Activated T-cell treated with anti-CD3 and anti-CD28 coated beads for 48 hours (primary cell): ENCODE results near the gene ASIC5.
"Not testable (repeated sequence)": the region's sequence is repeated elsewhere in the genome, so short reads cannot be mapped to it uniquely, and the experiment has no call there.

Source experiments
- DNase-seq: peaks from one replicate; pipeline ENCODE4 v3.0.0-alpha.2; 2020; ENCODE audit warnings: low read depth

ASIC5 gene

DNA sequence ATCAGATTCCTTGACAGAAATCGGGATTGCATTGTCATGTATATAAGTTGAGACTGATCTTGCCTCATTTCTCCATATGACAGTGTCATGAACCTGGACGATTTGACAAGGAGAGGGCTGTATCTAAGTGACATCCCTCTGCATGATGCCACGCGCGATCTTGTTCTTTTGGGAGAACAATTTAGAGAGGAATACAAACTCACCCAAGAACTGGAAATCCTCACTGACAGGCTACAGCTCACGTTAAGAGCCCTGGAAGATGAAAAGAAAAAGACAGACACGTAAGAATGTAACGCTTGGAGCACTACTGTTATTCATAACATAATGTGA lies 66.3 kb downstream of the ASIC5 start:
- DNase-seq: no peak

DNA sequence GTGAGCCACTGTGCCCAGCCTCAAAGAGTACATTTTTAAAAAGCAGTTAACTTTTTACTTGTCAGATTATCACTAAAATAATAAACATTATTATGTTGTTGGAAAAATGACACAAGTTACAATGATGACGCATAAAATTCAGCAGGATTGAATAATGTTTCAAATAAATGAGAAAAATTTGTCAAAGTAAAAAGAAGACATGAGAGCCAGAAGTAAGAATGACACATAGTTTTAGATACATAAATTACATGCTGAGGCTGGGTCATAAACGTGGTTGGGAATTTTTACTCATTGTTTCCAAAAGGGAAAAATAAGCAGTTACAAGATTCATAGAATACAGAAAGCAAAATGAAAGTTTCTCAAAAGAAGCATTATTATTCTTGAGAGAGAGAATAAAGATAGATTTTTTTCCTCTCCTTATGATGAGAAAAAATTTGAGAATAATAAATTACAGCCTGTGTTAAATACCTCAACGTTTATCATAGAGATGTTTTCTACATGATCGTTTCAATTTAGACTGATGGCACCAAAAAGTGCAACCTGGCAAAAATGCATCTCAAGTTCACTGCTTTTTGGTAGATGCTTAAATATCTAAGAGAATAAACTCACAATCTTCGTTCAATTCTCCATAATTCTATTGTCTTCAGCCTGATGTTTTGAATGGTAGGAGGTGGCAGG lies 66.8 kb downstream of the ASIC5 start:
- no peak for DNase-seq

DNA sequence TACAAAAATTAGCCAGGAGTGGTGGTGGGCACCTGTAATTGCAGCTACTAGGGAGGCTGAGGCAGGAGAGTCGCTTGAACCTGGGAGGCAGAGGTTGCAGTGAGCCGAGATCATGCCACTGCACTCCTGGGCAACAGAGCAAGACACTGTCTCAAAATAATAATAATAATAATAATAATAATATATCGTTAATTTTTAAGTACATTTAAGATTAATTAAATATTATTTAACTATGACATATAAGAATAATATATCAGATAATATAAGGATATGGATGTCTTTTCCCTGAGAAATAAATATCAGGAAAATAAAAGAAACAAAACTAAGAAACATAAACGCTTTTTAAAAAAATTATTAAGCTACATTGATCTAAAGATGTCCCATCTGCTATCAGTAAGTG lies 68.5 kb downstream of the ASIC5 start:
- not testable (repeated sequence) for DNase-seq

DNA sequence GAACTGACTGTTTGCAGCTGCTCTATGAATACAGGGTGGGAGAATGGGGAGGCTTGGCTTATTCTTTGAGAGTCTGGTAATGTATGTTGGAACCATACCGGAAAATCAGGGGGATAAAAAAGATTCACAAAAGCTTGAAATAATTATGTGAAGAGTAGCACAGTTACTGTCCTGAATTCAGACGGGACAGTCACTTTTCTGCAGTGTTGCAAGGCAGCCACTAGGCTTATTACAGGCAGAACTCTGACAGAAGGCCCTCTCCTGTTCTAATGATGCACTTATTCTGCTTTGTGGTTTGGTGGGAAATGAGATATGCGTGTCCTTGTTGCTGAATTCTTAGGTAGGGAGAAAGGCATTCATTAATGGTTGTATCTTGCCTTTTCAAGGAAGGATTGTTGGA lies 70.1 kb downstream of the ASIC5 start:
- no peak for DNase-seq

DNA sequence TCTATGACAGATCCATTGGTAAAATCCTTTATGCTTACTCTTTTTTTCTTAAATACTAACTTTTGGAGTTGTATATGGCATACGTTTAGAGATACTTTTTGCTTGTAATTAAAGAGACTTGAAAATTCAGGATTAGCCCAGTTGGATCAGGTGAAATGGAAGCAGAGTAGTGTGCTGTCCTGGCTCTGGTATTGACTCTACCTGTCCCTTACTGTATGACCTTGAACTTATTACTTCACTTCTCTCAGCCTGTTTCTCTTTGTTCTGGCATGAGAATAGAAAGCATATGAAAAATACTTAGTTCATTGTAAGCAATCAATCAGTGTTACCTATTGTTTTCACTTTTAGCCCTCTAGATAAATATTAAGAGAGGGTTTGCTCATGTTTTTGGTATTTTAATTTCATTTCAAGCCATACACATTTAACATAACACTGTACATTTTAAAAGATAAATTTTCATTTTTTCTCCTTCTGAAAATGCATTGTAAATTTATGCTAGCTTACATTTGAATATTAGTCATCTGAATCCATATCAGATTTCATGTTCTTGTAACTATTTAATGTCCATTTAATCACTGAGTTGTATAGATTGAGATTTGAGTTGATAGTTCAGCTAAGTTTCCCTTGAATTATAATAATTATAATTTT lies 71.4 kb downstream of the ASIC5 start:
- no peak for DNase-seq

DNA sequence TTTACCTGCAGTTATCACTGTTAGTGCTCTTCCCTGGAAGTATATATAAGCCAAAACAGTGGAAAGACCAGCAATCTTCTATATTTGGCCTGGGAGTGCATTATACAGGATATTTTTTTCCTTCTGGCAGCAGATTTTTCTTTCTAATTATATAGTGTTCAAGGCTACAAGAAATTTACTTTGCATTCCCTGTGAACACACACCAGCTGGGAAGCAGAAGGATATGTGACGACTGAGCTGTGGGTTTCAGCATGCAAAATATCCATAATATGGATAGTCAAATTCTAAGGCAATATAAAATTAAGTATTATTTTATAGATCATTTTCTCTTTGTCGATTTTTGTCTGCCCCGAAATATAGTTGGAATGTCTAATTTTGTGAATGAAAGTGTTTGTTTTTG lies 76.1 kb downstream of the ASIC5 start:
- no peak for DNase-seq

DNA sequence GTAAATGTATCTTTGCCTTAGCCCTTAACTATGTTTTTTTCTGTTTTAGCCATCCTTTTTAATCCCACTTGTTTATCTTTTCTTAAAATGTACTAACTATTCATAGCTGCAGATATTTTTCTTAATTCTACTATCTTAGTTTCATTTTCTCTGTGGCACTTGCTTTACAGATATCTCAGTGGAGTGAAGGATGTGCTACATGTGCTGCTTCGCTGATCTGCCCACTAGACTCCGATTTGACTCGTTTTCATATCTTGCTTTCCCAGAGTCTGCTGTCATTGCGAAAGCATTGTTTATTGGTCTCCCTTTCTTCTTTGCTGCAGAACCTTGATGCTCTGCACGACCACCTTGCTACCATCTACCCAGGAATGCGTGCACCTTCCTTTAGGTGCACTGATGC lies 76.7 kb downstream of the ASIC5 start:
- no peak for DNase-seq

DNA sequence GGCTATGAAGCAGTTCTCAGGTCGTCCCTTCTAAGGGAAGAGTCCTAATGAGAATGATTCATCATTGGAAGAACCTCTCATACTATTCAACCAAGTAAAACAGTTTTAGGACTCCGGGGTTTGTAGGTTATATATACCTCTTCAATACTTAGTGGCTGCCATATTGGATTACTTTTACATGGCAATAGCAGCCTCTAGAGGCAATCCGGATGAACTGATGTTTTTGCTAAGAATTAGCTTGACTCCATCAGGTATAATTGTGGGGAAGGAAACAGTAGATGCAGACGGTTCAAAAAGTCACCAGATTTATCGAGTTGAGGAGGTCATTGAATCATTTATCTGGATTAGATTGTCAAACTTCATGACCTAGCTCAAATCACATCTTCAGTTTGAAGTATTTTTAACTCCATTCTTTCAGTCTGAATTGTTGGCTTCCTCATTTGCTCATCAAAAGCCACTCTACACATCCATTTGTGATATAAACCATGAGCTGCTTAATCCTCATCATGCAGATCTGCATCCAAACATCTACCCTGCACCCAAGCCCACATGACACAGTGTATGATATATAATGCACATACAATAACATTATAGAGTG lies 78.9 kb downstream of the ASIC5 start:
- no peak for DNase-seq

DNA sequence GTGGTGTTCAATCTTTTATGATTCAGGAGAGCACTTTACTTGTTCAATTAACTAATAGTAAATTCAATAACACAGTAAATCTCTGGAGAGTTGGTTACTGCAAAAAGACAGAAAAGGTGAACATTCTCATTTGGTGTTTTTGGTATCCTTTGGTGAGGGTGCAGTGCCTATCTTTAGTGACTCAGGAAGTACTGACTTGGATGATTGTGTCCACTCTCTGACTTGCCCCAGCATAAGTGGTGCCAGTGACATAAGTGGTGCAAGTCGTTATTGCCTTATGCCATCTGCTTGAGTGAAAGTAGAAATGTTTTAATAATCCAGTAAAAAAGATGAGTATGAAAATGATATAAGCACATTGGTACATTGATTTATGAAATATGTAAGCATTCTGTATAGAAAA lies 80.2 kb downstream of the ASIC5 start:
- no peak for DNase-seq

DNA sequence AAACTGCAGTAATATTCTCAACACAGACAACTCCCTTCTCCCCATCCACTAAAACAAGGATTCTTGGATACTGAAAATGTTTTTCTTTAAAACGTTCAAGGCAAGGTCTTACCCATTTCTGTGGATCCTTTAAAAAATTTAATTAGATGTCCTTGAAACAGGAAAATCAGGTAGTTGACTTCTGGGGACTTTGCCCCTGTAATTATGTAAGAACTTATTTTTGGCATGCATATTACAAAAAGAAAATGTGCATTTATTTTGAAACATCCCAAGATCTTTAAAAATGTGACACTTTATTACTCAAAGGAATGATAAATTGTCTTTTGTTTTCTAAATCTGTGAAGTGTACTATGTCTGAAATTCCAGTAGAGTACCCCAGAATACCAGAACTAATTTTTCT lies 81.4 kb downstream of the ASIC5 start:
- no peak for DNase-seq

DNA sequence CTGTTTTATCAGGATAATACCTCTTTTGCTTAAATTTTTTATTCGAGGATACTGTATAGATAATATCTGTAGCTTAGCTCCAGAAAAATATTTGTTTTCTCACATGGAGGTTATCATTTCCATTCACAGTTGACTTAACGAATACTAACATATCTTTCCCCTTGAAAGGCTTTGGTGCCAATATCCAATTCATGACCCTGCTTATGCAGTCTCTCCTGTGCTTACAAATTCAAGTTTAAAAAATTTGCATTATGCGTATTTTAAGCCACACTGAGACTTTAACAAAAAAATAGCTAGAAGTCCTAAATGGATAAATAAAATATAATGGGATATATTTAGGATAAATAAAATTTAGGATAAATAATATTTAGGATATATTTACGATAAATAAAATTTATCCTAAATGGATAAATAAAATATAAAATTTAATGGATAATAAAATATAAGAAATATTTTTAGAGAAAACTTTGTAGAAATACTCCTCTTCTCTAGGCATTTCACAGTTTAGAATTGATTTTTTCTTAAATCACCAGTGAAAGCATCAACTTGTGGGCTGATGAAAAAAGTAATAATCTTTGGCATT lies 84.7 kb downstream of the ASIC5 start:
- DNase-seq: no peak

DNA sequence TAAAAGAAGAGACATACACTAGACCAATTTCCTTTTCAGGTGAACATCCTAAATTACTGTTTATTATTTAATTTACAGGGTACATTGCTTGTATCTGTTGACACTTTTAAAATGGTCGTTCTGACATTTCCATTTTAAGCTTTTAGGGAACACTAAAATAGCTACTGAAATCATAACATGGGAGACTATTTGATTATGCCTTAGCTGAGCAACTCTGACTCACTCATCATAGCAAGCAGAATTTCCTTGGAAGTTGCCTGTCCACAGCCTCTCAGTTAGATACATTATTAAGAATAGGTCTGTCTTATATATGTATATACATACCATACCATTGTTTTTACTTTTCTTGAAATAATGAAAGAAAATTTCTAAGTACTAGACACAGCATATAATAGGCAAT lies 85.3 kb downstream of the ASIC5 start:
- DNase-seq: no peak
